ENCODE data around the gene GFRA4.

- TF ChIP-seq EZH2 (optimal IDR thresholded peaks at IDR 0.05; ENCODE audit: low read depth, low read length) (no peak), CTCF (IDR thresholded peaks at IDR 0.05; ENCODE audit: low read length) (no peak)
Measured at GRCh38 chr20:3707508-3707899, 44.3 kb upstream of the GFRA4 start.

Data from MM.1S (cell line).